WERI-Rb-1 (cell line): ENCODE data around the gene IFNG.
"Not testable (repeated sequence)": the region's sequence is repeated elsewhere in the genome, so short reads cannot be mapped to it uniquely, and the experiment has no call there.

Experiments used
- DNase-seq: peaks from one replicate; pipeline ENCODE4 v3.0.0-alpha.2; 2020
- H3K27ac ChIP-seq: fragments of 250-450 bp; sonication (Bioruptor Pico); 2 replicates; pipeline ENCODE4 v1.5.1; 2020; ENCODE audit warnings: mild to moderate bottlenecking, moderate library complexity
- H3K27me3 ChIP-seq: fragments of 250-450 bp; sonication (Bioruptor Pico); 2 replicates; pipeline ENCODE4 v1.5.1; 2021; ENCODE audit warnings: mild to moderate bottlenecking, low read depth, moderate library complexity; ENCODE audit not compliant: insufficient read depth, severe bottlenecking
- H3K36me3 ChIP-seq: fragments of 250-450 bp; sonication (Bioruptor Pico); 2 replicates; pipeline ENCODE4 v1.5.1; 2020; ENCODE audit warnings: mild to moderate bottlenecking, moderate library complexity
- H3K4me3 ChIP-seq: 2 replicates; pipeline ENCODE4 v1.5.1; 2011; ENCODE audit warnings: low read depth, mild to moderate bottlenecking, control low read depth, low read length
- H3K9me3 ChIP-seq: fragments of 250-450 bp; sonication (Bioruptor Pico); 2 replicates; pipeline ENCODE4 v1.5.1; 2021; ENCODE audit warnings: mild to moderate bottlenecking, moderate library complexity; ENCODE audit not compliant: severe bottlenecking
- TF ChIP-seq, protein P1 (sequence below): IDR thresholded peaks from 2 replicates; pipeline ENCODE4 v1.5.1; 2011; ENCODE audit warnings: low read depth, mild to moderate bottlenecking, control low read depth, inconsistent platforms, low read length

The IFNG gene

DNA sequence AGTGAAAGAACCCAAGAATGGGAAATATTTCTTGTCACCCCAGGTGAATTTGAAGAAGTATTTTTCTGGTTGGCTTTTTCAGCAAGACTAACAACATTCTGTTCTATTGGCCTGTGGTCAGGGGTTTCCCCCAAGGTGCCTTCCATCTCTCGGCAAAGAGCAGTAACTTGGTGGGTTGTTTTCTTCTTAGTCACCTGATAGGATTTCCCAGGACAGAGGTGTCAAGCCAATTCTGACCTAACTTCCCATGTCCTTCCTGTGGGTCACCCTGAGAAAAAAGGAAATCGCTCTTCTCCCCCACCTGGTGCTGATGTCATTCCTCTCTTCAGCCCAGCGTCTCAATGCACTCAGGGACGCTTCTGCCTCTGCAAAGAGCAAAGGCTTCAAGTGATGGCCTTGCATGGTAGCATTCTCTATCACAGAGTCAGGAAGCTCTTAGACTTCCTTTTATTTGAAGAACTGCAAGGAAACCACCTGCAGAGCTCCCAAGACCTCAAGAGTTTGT is 16.1 kb upstream of the IFNG start:
- no peaks in the 10 kb centered on the region for H3K9me3 ChIP-seq
- TF ChIP-seq, protein P1, sequence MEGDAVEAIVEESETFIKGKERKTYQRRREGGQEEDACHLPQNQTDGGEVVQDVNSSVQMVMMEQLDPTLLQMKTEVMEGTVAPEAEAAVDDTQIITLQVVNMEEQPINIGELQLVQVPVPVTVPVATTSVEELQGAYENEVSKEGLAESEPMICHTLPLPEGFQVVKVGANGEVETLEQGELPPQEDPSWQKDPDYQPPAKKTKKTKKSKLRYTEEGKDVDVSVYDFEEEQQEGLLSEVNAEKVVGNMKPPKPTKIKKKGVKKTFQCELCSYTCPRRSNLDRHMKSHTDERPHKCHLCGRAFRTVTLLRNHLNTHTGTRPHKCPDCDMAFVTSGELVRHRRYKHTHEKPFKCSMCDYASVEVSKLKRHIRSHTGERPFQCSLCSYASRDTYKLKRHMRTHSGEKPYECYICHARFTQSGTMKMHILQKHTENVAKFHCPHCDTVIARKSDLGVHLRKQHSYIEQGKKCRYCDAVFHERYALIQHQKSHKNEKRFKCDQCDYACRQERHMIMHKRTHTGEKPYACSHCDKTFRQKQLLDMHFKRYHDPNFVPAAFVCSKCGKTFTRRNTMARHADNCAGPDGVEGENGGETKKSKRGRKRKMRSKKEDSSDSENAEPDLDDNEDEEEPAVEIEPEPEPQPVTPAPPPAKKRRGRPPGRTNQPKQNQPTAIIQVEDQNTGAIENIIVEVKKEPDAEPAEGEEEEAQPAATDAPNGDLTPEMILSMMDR: no peak
- no peak overlapping the region for H3K4me3 ChIP-seq
- H3K27ac ChIP-seq: no peak overlapping the region
- DNase-seq: no peak
- H3K36me3 ChIP-seq: no peaks in the 10 kb centered on the region
- H3K27me3 ChIP-seq: no peaks in the 10 kb centered on the region

DNA sequence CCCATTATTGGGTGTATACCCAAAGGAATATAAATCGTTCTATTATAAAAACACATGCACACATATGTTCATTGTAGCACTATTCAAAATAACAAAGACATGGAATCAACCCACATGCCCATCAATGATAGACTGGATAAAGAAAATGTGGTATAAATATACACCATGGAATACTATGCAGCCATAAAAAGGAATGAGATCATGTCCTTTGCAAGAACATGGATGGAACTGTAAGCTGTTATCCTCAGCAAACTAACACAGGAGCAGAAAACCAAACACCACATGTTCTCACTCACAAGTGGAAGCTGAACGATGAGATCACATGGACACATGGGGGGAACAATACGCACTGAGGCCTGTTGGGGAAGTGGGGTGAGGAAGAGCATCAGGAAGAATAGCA is 15.2 kb upstream of the IFNG start:
- DNase-seq: not testable (repeated sequence)

DNA sequence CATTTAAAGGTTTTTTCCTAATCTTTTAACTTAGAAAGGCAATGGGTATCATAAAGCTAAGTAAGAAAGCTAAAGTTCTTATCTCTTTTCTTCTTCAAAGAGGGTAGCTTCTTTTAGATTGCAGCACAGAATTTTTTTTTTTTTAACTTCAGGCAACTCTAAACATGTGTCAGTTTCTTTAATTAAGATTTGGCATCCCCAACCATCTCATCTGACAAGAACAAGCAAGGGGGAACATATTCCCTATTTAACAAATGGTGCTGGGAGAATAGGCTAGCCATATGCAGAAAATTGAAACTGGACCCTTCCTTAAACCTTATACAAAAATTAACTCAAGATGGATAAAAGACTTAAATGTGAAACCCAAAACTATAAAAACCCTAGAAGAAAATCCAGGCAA is 14.3 kb upstream of the IFNG start:
- TF ChIP-seq, protein P1: no peak
- Histone ChIP-seq H3K27me3 (no peaks in the 10 kb centered on the region), H3K4me3 (no peak overlapping the region), H3K27ac (no peak overlapping the region), H3K36me3 (no peaks in the 10 kb centered on the region), H3K9me3 (no peaks in the 10 kb centered on the region)
- no peak for DNase-seq

More for the DNA sequence above, 15.2 kb upstream of the IFNG start:
- not testable (repeated sequence) for H3K27me3 ChIP-seq, H3K27ac ChIP-seq, H3K9me3 ChIP-seq, H3K36me3 ChIP-seq, H3K4me3 ChIP-seq

DNA sequence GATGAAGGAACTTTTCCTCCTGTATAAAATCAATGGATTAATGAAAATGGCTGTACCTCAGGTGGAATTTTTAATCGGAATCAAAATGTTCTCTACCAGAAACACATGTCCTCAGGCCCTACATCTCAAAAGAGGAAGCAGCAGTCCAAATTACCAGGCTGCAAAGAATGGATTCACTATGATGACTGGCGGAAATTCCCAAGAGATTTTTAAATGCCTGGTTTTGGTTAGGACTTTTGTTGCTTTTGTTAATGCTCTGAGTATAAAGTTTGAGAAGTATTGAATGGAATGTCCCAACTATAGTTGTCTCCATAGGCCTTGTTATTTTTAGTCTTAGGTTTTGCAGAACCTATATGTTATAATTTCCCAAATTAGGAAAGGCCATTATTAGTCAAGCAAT is 11.2 kb upstream of the IFNG start:
- no peak for DNase-seq
- no peaks in the 10 kb centered on the region for H3K27me3 ChIP-seq
- H3K36me3 ChIP-seq: no peaks in the 10 kb centered on the region
- no peak overlapping the region for H3K27ac ChIP-seq
- H3K4me3 ChIP-seq: no peak overlapping the region
- TF ChIP-seq, protein P1: no peak
- H3K9me3 ChIP-seq: no peaks in the 10 kb centered on the region

DNA sequence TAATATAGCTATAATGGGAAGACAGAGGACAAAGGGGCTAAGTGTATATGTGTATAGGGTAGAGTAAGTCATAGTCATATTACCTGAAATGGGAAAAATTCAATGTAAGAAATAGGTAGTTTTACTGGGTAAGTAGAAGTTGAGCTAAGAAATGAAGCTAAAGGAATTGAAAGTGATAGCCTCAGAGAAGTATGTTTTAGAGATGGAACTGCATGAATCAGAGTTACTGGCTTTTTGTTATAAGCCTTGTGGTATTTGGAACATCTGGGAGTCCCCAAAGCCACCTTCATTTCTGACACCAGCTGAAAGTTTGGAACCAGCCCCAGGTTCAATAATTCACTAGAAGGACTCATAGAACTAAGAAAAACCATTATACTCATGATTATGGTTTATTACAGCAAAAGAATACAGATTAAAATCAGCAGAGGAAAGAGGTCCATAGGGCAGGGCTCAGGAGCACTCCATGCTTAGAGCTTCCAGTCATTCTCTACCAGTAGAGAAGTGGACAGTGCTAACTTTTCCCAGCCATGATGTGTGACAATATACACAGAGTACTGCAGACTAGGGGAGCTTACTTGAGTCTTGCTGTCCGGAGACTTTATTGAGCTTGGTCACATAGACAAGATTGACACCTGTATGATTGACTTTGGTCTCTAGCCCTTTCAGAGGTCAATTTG is 9.8 kb upstream of the IFNG start:
- Histone ChIP-seq H3K36me3 (no peaks in the 10 kb centered on the region), H3K4me3 (no peak overlapping the region), H3K27ac (no peak overlapping the region), H3K27me3 (no peaks in the 10 kb centered on the region), H3K9me3 (no peaks in the 10 kb centered on the region)
- TF ChIP-seq, protein P1: no peak
- no peak for DNase-seq

DNA sequence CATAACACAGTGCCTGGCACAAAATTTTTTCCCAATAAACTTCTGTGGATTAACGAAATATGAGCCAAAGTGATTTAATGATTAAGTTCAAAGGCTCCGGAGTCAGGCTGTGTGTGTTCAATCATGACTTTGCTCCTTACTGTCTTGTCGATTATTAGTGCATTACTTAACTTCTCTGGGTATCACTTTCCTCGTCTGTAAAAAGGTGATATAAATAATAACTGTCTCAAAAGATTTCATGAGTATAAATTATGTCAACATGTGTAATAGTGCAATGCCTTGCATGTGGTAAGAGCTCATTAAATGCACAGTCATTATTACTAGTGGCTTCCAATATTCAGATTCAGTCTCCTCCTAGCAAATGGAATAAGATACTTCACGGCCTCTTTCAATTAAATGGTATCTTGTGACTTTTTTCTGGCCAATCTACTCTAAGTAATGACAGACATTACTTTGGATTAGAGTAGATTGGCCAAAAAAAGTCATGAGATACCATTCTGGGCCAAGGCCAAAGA is 6.8 kb upstream of the IFNG start:
- Histone ChIP-seq H3K27ac (no peak overlapping the region), H3K9me3 (no peaks in the 10 kb centered on the region), H3K27me3 (no peaks in the 10 kb centered on the region), H3K36me3 (no peaks in the 10 kb centered on the region), H3K4me3 (no peak overlapping the region)
- TF ChIP-seq, protein P1: no peak
- DNase-seq: no peak
